PC-9 (cell line): ENCODE results near the gene COL16A1.

Experiments
- CTCF ChIP-seq: fragments of 200-600 bp; sonication (generic); conservative IDR thresholded peaks from 2 replicates; pipeline ENCODE4 v1.6.1; 2017; ENCODE audit warnings: mixed run types, antibody characterized with exemption, mild to moderate bottlenecking, moderate library complexity
- EZH2 ChIP-seq: fragments of 200-600 bp; sonication (generic); IDR thresholded peaks from 2 replicates; pipeline ENCODE4 v1.8.0; 2017; ENCODE audit warnings: antibody characterized with exemption, low read depth

- TF ChIP-seq CTCF (no peak), EZH2 (no peak)
Measured at GRCh38 chr1:31605908-31606427, 97.8 kb downstream of the COL16A1 start.
